Measurements from ENCODE around the gene MT1HL1.
"Not testable (repeated sequence)": the region's sequence is repeated elsewhere in the genome, so short reads cannot be mapped to it uniquely, and the experiment has no call there.

Gene MT1HL1

DNA sequence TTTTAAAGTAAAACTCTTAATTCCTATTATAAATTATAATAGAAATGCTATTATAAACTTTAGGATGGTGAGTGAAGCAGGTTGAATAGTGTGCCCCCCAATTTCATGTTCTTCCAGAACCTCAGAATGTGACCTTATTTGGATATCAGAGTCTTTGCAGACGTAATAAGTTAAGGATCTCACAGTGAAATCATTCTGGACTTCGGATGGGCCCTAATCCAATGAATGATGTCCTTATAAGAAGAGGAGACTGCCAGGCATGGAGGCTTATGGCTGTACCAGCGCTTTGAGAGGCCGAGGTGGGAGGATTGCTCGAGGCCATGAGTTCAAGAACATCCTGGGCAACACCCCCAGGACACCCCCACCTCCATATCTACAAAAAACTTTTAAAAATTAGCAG is 9.4 kb upstream of the MT1HL1 start:
- DNase-seq = no peak

DNA sequence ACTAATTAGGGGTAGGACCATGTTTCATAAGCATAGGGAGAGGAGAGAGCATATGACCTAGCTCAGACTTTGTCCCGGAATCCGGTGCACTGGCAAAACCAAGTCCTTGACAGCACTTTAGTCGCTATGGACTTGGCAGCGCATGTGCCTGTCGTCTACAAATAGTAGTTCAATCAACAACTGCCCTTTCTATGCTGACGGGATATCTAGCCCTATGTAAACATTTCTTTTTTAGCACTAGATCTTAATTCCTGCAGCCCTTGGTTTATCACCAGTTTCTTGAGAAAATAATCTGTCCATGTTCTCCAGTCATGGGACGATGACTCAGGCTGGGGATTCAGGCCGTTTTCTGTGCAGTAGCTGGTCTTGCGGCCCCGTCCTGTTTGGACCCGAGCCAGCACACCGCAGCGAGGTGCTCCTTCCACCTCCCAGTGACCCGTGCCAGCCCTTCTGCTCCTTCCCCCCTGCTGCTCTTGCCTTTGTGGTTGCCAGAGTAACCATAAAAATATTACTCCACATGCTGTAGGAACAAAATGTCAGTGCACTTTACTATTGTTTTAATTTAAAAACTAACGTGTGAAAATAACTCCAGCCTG is 8.6 kb upstream of the MT1HL1 start:
- DNase-seq = peak; percentile 43

DNA sequence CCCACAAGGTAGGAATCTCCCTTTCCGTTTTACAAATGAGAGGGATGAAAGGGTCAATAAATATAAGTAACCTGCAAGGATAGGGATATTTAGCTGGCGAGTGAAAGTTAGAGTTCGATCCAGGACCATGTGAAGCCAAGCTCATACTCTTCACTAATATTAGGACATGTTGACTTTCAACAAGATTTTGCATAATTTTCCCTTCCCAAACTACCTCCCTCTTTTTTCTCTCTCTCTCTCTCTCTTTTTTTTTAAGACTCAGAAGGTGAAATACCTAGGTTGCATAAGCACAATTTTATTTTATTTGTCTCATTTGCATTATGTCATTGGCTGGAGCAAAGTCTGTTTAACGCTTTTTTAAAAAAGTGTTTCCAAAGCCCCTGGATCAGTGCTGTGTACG is 8.1 kb upstream of the MT1HL1 start:
- DNase-seq = no peak

DNA sequence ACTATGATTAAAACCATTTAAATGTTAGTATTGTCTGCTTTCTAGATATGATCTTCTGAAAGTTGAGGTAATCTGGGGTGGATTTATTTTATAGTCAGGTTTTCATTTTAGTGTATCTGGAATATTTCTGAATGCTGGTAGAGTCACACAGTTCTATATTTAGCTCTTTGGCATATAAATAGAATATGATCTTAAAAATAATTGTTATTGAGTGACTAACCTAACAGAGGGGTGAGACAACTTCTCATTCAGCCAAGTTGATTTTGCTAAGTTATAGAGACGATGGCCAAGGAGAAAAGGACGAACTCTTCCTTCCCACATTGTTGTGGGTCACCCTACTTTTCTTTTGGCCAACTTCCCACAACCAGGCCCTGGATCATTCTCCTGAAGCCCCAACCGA is 7.2 kb upstream of the MT1HL1 start:
- DNase-seq = no peak

DNA sequence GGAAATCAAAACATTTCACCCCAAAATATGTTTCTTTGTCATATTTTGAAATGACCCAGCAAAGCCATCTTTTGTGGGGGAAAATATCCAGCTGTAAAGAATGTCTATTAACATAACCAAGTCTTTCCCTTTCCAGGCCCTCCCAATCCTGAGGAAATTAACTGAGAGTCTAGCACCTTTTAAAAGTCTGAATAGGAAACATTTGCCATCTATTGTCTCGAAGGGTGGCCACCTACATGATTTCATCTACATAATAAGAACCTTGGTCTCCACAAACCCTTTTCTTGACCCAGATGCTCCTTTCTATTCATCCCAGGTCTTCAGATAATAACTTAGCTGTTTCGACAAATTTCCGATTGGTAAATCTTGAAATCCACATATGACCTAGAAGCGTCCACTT is 5.4 kb upstream of the MT1HL1 start:
- DNase-seq = no peak

DNA sequence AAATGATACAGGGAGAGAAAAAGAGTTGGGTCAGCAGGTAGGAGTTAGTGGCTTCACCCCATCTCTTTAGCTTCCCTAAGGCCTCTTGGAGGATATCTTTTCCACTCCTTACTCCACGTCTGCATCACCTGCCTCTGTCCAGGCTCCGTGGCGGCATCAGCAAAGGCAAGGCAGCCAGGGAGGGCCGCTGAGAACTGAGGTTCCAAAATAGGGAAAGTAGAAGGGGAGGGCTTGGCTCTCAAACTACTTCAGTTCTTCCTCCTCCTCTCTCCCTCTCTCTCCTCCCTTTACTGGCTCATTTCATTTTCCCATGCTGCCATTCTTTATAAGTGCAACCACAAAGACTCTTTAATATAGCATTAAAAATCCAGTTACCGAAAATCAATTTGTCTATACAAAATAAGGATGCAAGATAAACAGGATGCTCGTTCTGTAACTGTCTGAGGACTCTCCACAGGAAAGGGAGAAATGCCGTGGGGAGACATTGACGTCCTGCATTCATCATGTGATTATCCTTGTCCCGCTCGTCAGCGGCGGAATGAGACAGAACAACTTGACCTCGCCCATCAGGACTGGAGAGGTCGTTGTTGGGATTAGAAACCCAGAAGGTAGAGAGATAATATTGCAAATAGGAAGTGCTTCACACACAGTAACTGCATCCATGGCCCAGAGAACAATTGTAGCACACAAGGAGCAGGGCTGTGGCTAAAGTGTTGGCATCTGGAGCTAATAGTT is 3.1 kb upstream of the MT1HL1 start:
- no peak for DNase-seq

DNA sequence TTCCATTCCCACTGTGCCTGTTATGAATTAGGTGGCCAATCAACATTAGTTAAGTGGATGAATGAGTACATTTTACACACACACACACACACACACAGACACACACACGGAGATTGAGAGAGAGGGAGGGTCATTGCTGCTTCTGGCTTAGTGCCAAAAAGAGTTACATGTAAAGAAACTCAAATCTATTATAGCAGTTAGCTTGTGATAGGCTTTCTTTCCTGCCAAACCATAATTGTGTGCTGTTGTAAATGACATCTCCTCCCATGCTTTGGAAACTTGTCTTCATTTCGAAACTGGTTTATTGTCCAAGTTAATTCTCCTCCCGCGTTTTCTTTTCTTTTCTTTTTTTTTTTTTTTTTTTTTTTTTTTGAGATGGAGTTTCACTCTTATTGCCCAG is 1.4 kb upstream of the MT1HL1 start:
- DNase-seq = no peak

DNA sequence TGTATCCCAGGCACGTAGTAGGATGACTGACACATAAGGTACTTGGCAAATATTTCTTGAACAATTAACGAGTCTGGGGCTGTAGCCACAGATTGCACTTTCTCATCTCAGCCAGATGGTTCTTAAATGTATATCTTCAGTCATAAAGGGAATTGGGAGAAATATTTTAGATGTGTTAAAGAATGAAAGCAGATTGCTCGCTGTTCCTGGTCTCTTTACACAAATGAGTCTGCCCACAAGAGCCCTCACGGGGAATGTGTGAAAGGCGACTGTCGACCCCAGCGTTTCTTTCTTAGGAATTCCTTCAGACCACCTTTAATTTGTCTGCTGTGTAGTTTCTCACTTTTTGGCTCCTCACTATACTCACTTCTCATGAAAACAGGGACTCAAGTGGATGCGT is 725 bp downstream of the MT1HL1 start:
- no peak for DNase-seq

DNA sequence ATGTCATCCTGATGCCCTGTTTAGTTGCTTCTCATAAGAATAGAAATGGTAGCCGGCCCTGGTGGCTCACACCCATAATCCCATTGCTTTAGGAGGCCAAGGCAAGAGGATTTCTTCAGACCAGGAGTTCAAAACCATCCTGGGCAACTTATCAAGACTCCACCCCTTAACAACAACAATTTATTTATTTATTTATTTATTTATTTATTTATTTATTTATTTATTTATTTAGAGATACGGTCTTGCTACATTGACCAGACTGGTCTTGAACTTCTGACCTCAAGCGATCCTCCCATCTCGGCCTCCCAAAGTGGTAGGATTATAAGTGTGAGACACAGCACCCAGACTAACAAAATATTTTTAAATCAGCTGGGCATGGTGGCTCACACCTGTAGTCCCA is 4.0 kb downstream of the MT1HL1 start:
- no peak for DNase-seq

DNA sequence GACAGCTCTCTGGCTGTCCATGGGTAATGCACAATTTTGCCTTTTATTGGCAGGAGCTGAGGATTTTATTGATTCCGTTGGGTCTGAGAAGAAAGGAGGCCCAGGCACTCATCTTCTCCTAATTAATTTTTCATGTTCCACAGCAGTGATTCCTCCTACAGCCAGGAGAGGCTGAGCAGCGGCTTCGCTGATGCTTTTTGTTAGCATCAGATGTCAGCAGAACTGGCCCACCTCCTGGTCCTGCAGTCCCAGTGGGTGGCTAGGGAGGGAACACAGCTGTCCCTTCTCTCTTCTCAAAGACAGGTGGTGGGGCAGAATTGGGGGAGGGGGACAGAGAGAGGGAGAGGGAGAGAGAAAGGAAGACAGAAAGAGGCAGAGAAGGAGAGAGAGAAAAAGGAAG is 5.7 kb downstream of the MT1HL1 start:
- peak; percentile 22 for DNase-seq

DNA sequence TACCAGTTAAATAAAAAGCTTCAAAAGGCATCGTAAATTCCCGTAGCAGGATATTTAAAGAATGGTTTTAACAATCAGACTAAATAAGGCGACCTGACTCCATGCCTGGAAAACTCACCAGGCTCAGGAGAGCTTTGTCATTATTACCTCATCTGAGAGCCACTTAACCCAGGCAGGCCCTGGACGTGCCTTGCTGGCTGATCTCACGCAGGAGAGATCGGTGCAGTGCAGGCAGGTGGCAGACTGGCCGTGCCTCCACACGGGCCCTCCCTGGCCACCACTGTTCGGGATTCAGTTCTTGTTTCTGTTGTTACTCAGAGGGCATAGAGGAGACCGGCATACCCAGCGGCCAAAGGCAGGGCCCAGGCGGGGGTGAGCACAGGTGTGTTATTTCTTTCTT is 6.4 kb downstream of the MT1HL1 start:
- peak; percentile 68 for DNase-seq

DNA sequence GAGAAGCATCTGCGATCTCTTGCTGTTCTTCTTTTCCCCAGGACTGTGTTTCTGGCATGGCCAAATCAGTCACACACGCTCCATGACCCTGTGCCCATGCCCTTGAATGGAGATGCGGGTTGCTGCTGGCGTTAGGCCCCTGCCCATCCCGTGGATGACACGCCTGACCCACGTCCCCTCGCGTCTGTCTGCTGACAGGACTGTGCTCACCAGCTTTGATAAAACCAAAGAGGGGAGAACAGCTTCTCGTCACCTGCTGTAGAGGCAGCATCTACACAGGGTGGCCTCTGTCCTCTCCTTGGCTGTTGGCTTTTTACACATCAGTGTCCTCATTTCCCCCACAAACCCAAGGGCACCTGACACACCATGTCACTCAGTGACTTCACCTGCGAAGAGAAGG is 6.9 kb downstream of the MT1HL1 start:
- DNase-seq = no peak

DNA sequence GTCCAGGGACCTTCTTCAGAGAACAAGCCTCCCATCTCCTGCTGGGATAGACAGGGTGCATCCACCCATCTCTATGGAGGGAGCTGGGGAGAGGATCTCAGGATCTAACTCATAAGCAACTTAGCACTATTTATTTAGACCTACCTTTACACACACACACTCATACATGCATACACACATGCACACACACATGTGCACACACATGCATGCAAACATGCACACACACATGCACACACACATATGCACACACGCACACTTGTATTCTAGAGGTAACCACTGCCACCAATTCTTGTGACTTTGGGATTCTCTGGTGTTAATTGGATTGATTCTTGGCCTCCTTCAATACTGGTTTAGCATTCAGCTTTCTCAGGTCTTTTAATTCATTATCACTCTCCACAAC is 9.8 kb downstream of the MT1HL1 start:
- no peak for DNase-seq

DNA sequence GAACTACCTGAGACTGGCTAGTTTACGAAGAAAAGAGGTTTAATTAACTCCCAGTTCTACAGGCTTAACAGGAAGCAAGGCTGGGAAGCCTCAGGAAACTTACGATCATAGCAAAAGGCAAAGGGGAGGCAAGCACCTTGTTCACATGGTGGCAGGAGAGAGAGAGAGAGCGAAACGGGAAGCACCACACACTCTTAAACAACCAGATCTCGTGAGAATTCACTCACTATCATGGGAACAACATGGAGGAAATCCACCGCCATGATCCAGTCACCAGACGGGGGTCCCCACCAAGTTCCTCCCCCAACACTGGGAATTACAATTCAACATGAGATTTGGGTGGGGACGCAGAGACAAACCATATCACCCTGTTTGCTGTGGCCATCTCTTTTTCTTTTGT is 11.8 kb downstream of the MT1HL1 start:
- no peak for DNase-seq

DNA sequence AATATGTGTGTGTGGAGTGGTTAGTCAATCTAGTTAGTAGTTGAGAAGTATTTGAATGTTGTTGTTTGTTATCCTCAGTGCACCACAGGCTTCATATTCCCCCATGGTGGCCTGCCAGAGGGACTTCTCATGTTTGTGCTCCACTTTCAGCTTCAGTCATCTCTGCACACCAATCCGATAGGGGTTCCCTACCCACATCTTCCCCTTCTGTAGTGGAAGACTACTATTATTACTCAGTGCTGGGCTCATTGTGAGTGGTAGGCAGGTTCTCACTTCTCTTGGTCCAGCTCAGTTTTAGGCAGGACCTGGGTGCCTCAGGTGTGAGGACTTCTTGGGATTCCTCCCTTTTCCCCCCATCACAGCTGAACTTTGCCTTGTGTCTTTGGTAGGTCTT is 14.2 kb downstream of the MT1HL1 start:
- no peak for DNase-seq

DNA sequence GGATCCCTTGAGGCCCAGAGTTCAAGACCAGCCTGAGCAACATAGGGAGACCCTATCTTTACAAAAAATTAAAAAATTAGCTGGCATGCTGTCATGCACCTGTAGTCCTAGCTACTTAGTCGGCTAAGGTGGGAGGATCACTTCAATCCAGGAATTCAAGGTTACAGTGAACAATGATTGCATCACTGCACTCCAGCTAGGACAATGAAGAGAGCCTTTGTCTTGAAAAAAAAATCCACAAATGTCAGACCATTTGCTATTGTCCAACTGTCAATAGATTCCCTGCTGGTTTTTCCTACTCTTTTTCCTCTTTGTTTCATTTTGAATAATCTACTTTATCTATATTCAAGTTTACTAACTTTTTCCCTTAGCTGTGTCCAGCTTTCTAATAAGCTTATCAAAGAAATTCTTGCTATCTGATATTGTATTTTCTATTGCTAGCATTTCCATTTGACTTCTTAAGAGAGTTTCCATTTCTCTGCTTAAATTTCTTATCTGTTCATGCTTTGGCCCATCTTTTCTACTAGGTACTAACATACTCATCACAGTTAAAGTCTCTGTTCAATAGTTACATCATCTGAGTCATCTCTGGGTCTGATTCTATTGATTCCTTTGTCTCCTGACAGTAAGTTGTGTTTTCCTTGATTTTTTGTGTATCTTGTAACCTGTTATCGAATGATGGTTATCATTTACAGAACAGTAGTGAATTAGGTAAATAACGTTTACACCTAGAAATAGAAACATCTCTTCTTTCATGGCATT is 14.8 kb downstream of the MT1HL1 start:
- DNase-seq = no peak

DNA sequence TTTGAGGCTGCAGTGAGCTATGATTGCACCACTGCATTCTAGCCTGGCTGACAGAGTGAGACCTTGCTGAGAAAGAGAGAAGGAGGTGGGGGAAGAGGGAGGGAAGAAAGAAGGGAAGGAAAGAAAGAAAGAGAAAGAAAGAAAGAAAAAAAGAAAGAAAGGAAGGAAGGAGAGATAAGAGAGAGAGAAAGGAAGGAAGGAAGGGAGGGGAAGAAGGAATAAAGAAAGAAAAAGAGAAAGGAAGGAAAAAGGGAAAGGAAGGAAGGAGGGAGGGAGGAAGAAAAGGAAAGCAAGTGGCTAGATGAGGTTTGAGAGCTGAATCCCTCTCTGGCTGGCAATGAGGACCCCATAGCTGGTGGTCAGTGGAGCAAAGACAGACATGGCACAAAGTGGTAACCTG is 20.4 kb downstream of the MT1HL1 start:
- no peak for DNase-seq

DNA sequence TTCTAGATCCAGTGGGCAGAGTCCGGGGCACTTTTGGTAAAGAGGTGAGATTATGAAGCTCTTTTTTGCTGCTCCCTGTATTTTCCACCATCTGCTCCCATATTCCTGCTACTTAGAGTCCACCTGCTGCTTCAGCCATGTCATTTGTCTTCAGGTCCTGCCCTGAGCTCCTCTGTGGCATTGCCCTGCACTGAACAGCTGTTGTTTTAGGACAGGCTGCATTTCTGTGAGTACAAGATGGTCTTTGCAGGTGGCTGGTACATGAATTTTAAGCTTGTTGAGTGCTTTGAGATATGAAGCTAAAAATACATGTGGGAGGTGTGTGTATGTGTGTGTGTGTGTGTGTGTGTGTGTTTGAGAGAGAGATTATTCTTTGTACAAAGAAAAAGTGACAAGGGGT is 21.9 kb downstream of the MT1HL1 start:
- DNase-seq = no peak

DNA sequence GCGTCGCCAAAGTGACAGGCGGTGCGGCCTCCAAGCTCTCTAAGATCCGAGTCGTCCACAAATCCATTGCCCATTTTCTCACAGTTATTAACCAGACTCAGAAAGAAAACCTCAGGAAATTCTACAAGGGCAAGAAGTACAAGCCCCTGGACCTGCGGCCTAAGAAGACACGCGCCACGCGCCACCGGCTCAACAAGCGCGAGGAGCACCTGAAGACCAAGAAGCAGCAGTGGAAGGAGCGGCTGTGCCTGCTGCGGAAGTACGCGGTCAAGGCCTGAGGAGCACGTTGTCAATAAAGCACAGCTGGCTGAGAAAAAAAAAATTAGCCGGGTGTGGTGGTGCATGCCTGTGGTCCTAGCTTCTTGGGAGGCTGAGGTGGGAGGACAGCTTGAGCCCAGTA is 22.8 kb downstream of the MT1HL1 start:
- not testable (repeated sequence) for DNase-seq

DNA sequence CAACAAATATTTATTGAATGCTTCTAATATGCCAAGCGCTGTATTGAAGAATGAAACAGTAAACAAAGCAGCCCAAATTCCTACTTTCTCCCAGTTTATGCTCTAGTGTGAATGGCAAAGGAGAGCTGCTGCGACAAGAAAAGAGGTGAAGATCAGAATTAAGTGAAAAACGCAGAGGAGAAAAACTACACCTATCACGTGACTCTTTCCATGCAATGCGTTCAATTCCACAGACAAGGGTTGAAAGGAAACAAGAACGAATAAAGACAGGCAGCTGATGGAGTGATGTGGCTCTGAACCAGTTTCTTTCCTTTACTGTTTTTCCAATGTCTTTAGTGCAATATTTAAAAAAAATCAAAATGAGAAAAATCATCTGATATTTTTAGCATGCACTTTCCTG is 23.6 kb downstream of the MT1HL1 start:
- DNase-seq = no peak

DNA sequence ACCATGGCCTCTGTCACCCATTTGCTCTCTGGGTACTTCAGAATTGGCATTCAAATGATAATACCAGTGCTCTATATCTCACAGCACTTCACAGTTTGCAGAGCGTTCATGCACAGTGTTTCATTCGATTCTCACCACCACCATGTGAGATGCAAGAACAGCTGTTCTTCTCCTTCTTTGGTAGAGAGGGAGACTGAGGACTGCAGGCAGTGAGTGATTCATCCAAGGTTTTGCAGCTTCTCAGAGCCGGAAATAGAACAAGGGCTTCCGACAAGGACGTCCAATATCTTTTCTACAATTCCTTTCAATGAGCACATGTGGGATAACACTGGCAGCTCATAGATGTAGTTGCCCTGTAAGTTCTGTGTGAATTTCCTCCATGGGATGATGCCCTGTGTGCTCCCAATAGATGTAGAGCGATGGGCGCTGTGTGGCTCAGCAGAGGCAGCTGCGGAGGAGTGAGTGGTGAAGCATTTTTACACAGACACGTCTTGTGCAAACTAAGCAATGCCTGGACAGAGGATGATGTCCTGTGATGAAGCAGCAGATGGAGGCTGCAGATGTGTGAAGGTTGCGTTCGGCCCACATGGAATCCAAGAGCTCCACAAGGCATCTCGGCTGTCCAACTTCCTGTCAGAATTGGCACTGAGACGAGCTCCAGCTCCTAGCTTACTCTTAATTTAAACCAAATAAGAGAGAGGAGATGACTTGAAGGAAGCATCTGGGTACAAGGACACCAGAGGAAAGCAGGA is 24.9 kb downstream of the MT1HL1 start:
- DNase-seq = no peak

DNA sequence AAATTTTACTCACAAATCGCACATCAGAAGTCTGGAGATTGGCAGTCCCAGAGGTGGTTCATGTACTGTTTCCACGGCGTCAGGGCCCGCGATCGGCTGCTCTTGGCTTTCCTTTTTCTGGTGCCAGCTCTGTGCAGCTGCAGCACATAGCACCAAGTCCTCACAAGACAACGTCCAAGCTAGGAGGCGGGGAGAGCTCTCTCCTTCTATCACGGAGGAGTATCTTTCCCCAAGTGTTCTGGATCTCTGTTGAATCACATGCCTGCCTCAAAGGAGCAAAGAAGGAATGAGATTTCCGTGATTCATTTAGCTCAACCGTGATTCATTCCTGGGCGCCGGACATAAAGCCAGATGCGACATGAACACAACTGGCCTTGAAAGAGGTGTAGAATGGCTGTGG is 25.5 kb downstream of the MT1HL1 start:
- no peak for DNase-seq

DNA sequence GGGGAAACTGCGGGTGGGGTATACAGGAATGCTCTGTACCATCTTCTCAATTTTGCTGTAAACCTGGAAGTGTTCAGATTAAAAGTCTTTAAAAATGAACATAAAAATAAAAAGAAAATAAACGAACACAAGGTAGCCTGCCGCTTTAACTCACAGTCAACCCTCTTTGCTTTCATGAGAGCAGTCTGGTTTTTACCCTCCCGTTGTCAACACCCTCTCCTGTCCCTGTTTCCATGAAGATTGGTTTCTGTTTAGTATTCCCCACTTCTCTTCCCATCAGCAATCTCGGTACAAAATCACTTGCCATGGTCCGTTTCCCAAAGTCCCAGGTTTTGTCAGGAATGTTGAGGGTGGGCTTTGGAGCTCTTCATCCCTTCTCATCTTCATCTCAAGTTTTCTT is 28.8 kb downstream of the MT1HL1 start:
- no peak for DNase-seq

DNA sequence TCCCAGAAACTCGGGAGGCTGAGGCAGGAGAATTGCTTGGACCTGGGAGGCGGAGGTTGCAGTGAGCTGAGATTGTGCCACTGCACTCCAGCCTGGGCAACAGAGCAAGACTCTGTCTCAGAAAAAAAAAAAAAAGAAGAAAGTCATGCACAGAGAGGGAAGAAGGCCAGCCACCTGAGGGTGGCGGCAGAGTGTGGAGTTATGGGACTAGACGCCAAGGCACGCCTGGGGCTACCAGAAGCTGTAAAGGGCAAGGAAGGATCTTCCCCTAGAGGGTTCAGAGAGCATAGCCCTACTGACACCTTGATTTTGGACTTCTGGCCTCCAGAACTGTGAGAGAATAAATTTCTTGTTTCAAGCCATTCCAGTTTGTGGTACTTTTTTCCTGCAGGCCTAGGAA is 30.2 kb downstream of the MT1HL1 start:
- DNase-seq = not testable (repeated sequence)
